Putamen (tissue), 1 donor: ENCODE data around the gene PSRC1.

Experiments
- DNase-seq: peaks from one replicate; pipeline ENCODE4 v3.0.0-alpha.2; 2016; ENCODE audit warnings: low spot score

Gene PSRC1

DNA sequence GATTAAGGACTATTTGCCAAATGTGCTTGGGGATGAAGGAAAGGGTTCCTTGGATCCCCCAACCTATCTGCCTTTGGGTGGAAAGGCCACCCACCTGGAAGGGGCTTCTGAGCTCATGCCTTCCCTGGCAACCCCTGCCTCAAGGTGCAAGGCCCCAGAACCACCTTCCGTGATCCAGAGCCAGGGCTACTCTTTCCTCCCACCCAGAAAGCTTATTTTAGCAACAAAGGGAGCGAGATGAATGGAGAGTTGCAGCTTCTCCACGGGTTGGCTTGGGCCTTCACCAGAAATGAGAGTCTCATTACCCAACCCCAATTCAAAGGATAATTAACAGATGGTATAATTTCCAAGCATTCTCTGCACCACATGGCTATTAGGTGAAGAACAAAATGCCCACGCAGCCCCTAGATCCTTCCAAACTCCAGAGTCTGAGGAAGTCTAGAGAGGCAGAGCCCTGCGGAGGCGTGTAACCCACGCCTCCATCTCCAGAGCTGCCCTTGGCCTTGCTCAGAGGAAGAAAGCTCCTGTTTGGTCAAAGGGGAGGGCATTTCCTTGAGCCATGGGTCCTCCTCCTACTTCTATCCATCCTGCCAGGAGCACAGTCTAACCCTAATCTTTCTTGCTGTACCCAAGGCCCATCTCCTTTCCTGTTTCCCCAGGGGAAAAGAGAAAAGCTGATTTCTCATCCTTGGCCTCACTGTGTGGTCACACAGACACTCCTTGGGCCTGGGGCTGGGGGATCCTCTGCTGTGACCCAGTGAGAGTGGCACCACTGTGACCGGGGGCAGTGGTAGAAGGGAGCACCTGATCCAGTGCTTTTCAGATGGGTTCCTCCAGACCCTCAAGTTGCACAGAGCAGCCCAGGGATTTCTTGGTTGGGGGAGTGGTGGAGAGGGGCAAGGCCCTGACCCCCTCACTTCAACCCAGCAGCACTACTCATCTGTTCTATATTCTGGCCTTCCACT lies 35.3 kb downstream of the PSRC1 start:
- DNase-seq = no peak

DNA sequence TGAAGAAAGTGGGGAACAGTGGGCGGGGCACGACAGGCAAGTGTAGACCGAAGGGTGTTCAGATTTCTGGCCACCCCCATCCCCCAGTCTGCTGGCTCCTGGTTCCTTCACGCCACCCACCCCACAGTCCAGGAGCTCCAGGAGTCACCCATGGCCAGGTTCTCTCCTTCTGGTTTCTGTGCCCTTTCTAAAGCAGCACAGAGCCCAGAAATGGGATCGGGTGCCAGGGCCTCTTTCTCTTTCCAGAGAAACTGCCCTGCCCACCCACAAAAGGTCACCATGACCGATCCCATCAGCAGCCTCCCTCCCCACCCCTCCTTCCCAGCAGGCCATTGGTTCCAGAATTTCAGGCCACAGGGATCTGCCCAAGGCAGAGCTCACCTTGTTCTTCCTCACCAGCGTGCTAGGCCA lies 36.8 kb downstream of the PSRC1 start:
- DNase-seq = no peak

DNA sequence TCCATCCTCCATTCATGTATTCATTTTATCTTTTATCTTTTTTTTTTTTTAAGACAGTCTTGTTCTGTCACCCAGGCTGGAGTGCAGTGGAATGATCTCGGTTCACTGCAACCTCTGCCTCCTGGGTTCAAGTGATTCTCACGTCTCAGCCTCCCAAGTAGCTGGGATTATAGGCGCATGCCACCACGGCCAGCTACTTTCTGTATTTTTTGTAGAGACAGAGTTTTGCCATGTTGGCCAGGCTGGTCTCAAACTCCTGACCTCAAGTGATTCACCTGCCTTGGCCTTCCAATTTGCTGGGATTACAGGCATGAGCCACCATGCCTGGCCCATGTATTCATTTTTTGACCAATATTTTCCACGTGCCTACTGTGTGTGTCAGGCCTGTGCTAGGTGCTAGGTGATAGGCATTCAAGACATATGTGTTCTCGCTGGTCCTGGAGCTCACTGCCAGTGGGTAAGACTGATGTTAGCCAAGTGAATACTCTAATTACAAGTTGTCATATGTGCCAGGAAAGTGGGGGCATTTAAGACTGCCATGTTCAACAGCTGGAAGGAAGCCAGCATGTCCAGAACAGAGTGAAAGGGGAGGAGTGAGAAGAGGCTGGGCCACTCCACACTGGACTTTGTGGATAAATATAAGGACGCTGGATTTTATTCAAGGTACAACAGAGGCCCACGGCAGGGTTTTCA lies 38.9 kb downstream of the PSRC1 start:
- no peak for DNase-seq

DNA sequence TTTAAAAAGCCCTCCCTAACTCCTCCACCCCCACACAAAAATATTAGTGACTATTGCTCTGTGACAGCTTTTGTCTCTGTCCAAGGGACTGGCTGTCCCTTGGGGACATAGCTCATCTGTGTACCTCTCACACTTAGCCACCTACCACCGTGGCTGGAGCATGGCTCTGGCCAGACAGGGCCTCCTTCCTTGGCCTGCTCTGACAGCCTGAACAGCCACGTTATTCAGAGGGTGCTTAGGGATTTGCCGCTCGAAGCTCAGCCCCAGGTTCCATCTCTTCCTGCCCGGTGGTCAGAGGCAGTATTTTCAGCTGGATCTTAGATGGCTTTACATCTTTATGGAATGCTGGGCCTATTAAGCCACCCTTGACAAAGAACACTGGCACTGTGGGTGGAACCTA lies 39.7 kb downstream of the PSRC1 start:
- DNase-seq = no peak

DNA sequence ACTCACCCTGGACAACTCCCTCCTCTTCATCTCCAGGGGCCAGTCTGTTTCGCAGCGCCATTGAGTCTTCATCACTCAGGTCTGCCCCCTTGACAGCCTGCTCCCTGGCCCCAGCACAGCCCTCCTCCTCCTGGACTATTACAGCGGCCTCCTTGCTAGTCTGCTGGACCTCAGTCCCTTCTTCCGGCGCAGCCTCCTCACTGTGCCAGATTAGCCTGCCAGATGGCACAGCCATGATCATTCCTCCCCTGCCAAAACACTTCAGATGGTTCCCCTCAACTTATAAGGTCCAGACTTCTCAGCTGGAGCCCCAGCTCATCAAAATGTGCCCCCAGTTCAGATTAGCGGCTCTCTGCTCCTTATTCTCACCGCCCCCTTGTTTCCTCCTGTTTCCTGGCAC lies 40.6 kb downstream of the PSRC1 start:
- no peak for DNase-seq

DNA sequence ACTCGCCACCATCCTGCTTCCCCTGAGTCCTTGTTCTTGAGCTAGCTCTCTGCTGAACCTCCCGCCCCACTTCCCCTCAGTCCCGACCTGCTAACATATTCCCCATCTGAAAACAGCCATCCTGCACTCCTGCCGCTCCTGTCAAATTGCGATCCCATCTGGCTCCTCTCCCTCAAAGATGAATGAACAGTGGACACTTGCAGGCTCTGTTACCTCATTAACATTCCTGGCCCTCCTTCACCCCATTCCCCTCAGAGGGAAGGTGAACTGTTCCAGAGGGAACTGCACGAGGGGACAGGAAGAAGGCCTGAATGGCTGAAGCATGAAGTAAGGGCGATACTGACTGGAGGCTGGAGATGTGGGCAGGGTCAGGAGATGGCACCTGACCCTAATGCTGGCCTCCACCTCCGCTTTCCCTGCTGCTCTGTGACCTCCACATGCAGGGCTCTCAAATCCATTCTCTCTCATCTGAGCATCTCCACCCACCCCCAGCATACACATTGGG lies 41.1 kb downstream of the PSRC1 start:
- DNase-seq = no peak

DNA sequence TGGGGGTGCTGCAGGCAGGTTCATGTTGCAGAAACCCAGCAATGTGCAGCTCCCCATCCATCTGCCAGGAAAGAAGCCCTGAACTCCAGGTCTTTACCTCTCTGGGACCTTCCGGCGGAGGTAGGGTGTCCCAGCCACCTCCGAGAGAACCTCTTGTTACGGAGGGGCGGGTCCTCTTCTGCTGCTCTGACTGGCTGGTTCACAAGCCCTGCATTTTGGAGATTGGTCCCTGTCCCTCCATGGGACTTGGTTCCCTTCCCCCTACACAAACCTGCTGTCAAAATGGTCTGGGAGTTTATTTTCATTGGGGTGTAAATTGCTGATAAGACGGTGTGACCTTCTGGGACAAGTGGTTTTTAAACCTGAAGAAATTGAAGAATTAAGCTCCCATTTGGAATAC lies 41.6 kb downstream of the PSRC1 start:
- no peak for DNase-seq

DNA sequence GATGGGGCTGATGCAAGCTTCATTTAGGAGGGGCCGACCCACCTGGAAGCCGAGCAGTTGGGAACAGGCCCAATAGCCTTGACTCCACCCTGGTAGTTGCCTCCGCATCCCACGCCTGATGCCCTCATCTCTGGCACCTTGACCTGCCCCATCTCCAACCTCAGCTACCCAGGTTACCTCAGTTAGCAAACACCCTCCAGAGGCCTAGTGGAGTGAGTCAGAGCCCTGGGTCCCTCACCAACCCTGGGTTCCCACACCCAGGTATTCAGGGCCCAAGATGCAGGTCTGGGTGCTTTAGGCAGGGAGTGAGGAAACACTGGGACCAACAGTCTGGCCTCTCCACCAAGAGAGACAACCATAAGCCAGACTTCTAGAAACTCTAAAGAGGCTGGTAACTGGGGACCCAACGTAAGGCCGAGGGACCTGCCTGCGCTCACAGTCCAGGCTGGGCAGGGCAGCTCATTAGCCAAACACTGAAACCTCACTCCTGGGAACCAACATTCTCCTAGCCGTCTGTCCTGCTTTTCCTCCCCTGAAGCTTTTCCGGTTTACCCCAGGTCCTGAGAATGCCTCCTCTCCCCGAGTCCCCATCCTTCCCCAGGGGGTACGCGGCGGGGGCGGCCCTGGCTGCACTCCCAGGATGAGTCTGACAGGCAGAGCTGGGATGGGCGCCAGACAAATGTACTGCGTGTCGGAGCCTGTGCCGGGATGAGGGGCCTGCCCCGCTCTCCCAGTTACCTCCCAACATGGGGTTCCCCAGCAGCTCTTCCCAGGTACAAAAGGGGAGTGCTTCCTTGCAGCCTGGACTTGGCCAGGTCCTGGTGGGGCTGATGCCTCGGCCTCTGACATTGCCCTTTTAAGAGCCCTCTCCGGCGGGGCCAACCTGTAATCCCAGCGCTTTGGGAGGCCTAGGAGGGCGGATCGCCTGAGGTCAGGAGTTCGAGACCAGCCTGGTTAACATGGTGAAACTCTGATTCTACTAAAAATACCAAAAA lies 42.5 kb downstream of the PSRC1 start:
- DNase-seq = no peak

DNA sequence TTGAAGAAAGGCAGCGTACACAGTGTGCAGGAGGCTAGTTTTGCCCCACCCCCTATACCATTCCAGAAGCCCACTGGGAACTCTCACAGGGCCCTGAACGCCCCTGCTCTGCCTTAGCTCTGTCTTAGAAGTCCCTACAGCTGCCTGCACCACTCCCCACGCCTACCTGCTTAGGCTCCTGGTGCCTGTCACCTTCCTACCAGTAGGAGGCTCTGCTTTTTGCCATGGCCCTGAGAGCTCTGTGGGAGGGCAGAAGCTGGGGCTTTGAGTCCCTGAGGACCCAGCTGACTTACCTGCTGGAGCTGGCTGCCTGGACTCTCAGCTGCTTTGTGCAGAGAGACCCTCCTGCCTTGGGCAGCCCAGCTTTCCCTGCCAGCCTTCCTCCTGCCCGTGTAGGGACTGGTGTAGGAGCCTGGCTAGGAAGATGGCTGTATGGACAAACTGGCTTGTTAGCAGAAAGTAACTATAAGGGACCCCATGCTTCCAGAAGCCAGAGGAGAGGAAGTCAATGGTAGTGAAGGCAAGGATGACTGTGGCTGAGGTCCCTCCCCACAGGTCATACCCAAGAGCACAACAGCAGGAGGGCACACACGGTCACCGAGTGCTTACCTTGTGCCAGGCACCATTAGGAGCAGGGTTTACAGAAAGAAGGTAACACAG lies 43.4 kb downstream of the PSRC1 start:
- no peak for DNase-seq

DNA sequence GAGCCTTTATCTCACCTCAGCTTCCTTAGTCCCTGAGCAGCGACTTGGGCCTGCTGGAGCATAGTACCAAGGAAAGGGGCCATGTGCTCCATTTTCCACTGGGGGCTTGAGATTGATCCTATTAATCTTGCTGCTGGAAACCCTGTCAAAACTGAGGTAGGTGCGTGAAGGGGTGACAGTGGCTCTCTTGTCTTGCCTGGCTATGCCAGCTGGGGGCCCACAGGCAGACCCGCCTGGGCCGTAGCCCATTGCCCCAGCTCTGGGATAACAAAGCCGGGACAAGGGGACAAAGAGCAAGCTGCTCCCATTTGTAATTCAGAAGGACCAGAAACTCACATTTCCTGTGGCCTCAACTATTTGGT lies 43.9 kb downstream of the PSRC1 start:
- no peak for DNase-seq

DNA sequence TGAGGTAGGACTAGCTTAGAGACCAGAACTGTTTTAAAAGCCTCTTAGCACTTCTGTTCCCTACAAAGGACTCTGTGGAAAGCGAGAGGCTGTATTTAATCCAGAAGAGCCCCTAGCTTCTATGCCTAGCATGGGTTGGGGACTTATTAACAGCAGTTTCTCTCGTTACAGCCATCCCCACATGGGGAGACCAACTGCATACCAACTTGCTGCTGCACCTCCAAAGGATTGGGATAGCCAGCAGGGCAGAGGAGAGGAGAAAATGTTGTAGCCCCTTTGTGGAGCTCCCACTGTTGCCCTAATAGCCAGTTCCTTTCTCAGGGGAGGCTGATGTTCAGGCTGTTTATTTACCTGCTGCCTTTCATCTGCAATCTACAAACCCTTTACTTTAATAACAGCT lies 44.6 kb downstream of the PSRC1 start:
- no peak for DNase-seq

DNA sequence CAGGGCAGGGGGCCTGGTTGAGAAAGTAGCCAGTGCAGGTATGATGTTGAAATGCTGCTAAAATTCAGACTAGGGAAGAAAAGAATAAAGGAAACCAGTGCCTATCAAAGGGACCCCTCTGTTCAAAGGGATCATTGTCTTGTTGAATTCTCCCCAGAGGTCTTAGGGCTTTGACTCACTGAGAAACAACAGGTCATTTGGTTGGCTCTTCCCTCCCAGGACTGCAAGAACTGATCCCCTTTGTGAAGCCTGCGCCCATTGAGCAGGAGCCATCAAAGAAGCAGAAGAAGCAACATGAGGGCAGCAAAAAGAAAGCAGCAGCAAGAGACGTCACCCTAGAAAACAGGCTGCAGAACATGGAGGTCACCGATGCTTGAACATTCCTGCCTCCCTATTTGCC lies 45.4 kb downstream of the PSRC1 start:
- DNase-seq = no peak

DNA sequence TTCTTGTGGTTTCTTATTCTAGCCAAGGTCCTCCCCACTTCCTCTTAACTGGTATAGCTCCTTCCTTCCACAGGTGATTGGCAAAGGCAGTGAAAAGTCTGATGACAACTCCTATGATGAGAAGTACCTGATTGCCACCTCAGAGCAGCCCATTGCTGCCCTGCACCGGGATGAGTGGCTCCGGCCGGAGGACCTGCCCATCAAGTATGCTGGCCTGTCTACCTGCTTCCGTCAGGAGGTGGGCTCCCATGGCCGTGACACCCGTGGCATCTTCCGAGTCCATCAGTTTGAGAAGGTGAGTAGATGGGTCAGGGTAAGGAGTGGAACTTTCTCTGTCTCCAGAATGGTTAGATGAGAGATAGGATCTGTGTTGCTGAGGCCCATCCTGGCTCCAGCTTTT lies 47.8 kb downstream of the PSRC1 start:
- DNase-seq = no peak

DNA sequence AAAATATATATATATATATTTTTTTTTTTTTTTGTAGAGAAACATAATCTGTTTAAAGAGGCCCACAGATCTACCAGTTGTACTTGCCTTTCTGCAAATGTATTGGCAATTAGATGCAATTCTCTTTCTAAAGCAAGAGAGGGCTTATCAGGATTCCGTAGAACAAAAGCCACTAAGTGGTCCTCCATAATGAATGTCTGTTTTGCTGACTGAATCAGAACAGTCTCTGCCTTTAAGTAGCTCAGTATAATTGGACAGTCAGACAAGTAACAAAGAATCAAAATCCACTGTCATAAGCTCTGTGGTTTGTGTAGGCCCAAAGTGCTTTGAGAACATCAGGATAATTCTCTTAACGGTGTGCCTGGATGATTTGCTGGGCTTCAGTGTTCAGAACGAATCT lies 51.9 kb downstream of the PSRC1 start:
- no peak for DNase-seq
